Measurements from ENCODE around the gene PKP3.
A peak's percentile ranks its signal among the peaks of the same experiment; 100 is the strongest.
"Not testable (repeated sequence)": the region's sequence is repeated elsewhere in the genome, so short reads cannot be mapped to it uniquely, and the experiment has no call there.

The PKP3 gene

GRCh38 chr11:396511-396947, 2.5 kb downstream of the PKP3 start:
- no peak for DNase-seq

- no peak for DNase-seq
Observed at GRCh38 chr11:396948-397548, 3.0 kb downstream of the PKP3 start.

GRCh38 chr11:398826-399225, 4.8 kb downstream of the PKP3 start:
- no peak for DNase-seq

- no peak for DNase-seq
Observed at GRCh38 chr11:399731-400211, 5.8 kb downstream of the PKP3 start.

- DNase-seq, result no peak
Observed at GRCh38 chr11:400241-400689, 6.3 kb downstream of the PKP3 start.

GRCh38 chr11:401196-401595, 7.2 kb downstream of the PKP3 start:
- not testable (repeated sequence) for DNase-seq

- DNase-seq, result no peak
Observed at GRCh38 chr11:403021-403760, 9.2 kb downstream of the PKP3 start.

- DNase-seq, result no peak
Observed at GRCh38 chr11:403761-404431, 9.9 kb downstream of the PKP3 start.

GRCh38 chr11:404551-405264, 10.7 kb downstream of the PKP3 start:
- DNase-seq, result no peak

- no peak for DNase-seq
Observed at GRCh38 chr11:405323-405953, 11.4 kb downstream of the PKP3 start.

GRCh38 chr11:405954-406795, 12.2 kb downstream of the PKP3 start:
- no peak for DNase-seq

- peak; percentile 66 for DNase-seq
Observed at GRCh38 chr11:406796-407650, 13.0 kb downstream of the PKP3 start.

- DNase-seq, result no peak
Observed at GRCh38 chr11:407651-408123, 13.7 kb downstream of the PKP3 start.

GRCh38 chr11:408154-409007, 14.4 kb downstream of the PKP3 start:
- no peak for DNase-seq

GRCh38 chr11:409008-409599, 15.1 kb downstream of the PKP3 start:
- DNase-seq, result no peak

GRCh38 chr11:409600-410483, 15.8 kb downstream of the PKP3 start:
- DNase-seq, result no peak

- not testable (repeated sequence) for DNase-seq
Observed at GRCh38 chr11:410711-411110, 16.7 kb downstream of the PKP3 start.

- not testable (repeated sequence) for DNase-seq
Observed at GRCh38 chr11:411520-411919, 17.5 kb downstream of the PKP3 start.

All from KG1 (cell line).